Kidney glomerular epithelial cell (primary cell): ENCODE results near the gene MEGF6.
"Not testable (repeated sequence)": the region's sequence is repeated elsewhere in the genome, so short reads cannot be mapped to it uniquely, and the experiment has no call there.

Source experiments
- DNase-seq: peaks from one replicate; lab custom pipeline; 2025; lab: John Stamatoyannopoulos, UW

The MEGF6 gene

DNA sequence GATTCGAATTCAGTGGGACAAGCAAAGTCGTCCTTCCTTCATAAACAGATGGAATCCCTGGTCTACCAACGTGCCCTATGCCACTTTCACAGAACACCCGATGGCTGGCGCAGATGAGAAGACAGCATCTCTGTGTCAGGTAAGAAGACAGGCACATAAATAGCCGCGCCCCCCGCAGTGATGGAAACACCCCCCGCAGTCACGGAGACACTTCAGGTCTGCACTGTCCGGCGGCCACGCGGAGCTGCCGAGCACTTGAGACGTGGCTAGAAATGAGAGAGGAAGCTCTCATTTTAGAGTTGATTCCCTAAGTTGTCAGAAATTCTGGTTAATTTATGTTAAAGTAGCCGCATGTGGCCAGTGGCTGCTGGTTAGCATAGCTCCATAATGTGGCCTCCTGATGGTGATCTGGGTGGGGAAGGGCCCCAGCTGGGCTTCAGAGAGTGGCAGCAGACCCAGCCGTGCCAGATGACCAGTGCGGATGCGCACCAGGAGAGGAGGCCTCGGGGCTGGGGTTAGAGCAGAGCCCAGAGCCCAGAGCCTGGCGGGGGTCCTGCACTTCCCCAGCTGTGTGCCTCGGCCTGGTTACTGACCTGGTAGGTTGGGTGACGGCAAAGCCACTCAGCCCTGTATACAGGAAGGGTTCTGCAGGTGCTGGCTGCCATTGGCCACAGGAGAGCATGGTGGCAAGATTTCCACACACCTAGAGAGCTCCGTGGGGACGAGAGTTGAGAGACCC, 16.4 kb upstream of the MEGF6 start:
- no peak for DNase-seq

DNA sequence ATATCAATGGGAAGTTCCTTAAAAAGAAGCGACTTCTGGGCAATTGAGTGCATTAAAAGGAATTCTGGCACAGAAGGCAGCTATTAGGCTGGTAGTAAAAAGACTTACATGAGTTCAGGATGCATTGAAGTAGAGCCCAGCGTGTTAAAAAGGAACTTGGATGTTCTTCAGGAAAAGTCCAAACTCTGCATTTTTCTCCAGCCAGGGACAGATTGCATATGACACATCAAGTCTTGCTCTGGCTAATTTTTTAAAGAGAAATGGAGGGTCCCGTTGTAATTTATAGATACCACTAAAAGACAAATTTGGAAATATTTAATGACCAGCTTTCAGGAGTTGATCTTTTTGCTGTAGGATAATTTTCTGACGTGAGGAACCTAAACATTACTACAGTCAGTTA, 14.7 kb upstream of the MEGF6 start:
- DNase-seq = no peak

DNA sequence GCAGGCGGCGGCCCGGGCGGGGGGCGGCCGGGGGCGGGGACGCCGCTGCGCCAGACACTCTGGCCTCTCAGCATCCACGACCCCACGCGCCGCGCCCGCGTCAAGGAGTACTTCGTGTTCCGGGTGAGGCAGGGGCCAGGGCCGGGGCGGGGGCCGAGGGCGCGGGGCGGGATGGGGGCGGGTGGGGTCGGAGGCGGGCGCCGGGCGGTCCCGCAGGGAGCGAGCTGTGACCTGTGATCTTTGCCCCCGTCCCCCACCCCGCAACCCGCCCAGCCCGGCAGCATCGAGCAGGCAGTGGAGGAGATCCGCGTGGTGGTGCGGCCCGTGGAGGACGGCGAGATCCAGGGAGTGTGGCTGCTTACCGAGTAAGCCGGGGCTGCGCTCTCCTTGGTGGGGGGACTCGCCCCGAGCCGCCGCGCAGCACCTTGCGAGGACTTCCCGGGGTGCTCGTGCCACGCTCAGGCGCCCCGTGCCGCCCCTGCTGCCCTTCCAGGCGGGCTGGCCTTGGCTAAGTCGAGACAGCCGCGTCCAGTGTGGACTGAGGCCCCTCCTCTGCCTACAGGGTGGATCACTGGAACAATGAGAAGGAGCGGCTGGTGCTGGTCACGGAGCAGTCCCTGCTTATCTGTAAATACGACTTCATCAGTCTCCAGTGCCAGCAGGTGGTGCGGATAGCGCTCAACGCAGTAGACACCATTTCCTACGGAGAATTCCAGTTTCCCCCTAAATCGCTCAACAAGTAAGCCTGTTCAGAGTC, 14.0 kb upstream of the MEGF6 start:
- DNase-seq = no peak

DNA sequence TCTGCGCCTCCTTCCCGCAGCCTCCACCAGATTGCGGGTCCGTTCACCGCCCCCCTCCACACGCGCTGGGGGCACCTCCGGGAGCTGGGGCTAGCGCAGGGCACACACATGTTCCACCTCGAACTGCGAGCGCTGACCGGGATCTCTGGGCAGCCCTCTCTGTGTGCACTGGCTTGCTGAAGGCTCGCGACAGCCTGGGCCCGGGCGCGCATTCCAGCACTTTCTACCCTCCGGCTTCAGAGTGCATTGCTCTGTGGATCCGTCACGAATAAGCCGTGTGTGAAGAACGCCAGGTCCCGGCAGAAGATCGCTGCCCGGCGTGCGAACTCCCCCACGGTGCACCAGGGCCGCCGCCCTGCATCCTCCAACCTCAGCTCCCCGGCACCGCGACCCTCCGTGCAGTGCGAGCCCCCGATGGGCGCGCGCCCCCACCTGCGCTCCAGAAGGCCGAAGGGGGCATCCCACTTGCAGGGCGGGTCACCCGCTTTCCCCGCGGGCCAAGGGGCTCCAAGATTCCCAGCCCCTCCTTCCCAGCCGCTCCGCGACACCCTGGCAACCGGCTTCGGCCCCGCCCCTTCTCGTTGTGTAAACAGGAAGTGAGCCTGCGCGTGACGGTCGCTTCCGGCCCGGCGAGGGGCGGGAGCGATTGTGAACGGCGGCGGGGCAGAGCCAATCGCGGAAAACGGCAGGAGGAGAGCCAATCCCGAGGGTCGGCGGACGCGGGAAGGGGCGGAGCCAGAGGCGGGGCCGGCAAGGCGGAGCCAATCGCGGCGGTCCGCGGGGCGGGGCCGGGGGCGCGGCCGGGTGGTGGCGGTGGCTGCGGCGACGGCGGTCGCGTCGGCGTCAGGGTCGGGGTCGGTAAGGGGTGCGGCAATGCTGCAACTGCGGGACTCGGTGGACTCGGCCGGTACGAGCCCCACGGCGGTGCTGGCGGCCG, 13.2 kb upstream of the MEGF6 start, which contains the start of gene TPRG1L:
Gene TPRG1L, plus strand, starts transcription at position 816 of the 937 bp plus-strand sequence. Its CDS starts 58 bp downstream, at position 874.
- peak; percentile 93 for DNase-seq

DNA sequence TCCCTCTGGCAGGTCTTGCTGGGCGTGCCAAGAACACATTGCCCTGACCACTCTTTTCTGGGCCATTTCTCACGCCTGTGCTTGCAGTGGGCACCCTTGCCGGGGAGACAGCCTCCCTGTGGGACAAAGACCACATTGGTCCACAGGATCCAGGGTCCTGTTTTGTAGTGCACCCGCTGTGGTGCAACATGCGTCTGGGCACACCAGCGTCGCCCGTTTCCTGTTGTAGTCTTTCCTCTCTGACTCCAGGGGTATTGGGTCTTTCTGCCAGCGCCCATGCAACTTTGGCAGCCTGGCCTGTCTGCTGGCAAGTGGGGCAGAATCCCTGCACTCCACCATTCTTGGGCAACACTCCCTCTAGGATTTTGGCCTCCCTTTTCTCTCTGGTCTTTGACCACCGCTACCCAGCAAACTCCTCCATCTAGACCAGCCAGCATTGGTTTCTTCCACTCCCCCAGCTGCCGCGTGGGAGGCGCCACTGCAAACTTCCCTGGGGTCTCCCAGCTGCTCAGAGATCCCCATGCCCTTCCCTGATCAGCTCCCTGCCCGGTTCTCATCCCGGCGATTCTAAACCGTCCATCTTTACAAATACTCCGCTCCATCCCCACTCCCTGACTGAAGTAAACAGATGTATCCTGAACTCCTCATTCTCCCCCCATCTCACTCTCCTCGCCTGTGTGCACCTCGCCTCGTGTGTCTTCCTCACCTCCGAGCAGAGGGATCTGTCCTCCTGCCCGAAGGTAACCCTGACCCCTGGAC, 12.3 kb upstream of the MEGF6 start:
- DNase-seq = no peak

DNA sequence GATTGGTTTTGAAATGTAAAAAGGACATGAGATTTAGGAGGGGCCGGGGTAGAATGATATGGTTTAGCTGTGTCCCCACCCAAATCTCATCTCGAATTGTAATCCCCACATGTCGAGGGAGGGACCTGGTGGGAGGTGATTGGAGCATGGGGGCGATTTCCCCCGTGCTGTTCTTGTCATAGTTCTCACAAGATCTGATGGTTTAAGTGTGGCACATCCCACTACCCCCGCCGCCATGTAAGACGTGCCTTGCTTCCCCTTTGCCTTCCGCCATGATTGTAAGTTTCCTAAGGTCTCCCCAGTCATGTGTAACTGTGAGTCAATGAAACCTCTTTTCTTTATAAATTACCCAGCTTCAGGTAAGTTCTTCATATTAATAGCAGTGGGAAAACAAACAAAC, 10.8 kb upstream of the MEGF6 start:
- DNase-seq = not testable (repeated sequence)

DNA sequence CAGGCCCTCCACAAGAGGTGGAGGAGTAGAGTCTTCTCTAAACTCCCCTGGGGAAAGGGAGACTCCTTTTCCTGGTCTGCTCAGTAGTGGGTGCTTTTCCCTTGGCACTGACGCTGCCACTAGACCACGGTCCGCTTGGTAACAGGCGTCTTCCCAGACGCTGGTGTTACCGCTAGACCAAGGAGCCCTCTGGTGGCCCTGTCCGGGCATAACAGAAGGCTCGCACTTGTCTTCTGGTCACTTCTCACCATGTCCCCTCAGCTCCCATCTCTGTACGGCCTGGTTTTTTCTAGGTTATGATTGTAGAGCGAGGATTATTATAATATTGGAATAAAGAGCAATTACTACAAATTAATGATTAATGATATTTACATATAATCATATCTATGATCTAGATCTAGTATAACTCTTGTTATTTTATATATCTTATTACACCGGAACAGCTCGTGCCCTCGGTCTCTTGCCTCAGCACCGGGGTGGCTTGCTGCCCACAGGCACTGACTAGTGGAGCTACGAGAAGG, 9.9 kb upstream of the MEGF6 start:
- peak; percentile 30 for DNase-seq

DNA sequence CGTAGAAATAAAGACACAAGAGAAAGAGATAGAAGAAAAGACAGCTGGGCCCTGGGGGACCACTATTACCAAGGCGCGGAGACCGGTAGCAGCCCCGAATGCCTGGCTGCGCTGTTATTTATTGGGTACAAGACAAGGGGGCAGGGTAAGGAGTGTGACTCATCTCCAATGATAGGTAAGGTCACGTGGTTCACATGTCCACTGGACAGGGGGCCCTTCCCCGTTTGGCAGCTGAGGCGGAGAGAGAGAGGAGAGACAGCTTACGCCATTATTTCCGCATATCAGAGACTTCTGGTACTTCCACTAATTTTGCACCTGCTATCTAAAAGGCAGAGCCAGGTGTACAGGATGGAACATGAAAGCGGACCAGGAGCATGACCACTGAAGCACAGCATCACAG, 9.4 kb upstream of the MEGF6 start:
- DNase-seq = no peak

DNA sequence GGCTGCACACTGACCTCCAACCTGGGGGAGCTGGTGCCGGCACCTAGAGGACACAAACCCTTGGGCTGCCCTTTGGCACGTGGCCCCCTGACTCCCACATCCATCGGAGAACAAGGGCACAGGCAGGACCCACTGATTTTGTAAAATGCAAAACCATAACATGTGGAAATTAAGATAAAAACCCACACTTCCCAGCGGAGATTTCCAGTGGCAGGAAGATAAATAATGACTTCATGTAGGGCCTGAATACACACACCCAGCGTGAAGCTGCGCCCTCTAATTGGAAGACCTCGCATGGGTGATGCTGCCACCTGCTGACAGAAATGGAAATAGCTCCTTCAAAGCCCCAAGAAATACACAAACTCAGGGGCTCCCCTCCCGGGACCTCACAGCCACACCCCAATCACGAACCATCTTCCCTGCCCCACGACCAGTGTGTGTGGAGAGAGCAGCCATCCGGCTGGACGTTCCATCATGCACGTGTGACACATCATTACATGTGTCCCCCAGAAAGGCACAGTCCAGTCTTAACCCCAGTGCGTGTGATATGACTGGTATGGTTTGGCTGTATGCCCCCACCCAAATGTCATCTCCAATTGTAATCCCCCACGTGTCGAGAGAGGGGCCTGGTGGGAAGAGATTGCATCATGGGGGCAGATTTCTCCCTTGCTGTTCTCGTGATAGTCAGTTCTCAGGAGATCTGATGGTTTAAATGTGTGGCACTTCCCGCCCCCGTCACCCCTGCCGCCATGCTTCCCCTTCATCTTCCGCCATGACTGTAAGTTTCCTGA, 7.8 kb upstream of the MEGF6 start:
- peak; percentile 54 for DNase-seq

DNA sequence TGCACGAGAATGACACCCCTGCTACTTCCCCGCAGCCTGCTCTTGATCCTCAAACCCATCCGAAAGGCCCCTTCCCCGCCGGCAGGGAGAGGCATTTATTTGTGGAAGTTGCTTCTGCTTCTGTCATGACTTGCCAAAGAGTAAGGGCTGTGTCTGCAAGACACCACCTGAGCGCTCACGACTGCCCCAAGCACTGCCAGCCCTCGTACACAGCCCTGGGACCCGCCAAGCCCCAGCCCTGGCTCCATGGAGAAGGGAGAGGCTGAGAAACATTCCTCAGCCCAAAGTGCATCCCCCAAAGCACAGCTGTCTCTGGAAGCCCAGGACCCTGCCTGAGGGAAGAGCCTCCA, 7.2 kb upstream of the MEGF6 start:
- DNase-seq = no peak

DNA sequence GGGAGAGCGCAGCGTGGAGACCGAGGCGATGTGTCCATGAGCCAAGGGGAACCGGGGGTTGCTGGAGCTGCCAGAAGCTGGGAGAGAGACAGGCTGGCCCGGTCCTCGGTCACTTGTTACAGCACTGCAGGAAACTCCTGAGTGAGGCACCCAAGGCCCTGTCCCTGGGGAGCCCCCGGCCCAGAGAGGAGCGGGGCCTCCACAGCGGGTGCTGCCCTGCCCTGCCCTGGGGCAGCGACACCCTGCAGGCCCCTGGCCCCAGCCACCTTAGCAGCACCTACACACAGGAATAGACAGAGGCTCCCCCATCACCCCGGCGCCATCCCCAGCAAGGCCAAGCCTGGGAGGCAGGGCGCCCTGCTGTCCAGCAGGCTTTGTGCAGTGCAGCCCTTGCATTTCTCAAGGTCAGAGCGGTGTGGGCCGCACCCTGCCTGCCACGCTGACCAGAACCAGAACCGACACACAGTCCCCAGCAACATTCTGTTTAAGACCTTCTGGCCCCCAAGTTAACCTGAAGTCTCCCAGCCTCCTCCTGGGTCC, 6.6 kb upstream of the MEGF6 start:
- DNase-seq = no peak

DNA sequence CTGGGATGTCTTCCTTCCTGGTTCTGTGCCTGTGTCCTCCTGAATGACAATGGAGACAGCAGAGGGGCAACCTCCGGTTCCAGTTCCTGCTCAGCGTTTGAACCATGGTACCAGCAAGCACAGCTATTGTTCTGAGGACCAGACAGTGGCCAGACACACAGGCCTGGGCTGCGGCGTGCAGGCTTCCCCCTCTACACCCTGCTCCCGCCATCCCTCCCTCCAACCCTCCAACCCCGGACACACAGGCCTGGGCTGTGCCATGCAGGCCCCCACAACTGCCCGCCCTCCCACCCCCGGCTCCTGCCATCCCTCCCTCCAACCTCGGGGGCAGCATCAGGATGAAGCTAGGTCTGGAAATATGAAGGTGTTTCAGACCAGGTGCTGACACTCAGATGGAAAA, 5.6 kb upstream of the MEGF6 start:
- no peak for DNase-seq

DNA sequence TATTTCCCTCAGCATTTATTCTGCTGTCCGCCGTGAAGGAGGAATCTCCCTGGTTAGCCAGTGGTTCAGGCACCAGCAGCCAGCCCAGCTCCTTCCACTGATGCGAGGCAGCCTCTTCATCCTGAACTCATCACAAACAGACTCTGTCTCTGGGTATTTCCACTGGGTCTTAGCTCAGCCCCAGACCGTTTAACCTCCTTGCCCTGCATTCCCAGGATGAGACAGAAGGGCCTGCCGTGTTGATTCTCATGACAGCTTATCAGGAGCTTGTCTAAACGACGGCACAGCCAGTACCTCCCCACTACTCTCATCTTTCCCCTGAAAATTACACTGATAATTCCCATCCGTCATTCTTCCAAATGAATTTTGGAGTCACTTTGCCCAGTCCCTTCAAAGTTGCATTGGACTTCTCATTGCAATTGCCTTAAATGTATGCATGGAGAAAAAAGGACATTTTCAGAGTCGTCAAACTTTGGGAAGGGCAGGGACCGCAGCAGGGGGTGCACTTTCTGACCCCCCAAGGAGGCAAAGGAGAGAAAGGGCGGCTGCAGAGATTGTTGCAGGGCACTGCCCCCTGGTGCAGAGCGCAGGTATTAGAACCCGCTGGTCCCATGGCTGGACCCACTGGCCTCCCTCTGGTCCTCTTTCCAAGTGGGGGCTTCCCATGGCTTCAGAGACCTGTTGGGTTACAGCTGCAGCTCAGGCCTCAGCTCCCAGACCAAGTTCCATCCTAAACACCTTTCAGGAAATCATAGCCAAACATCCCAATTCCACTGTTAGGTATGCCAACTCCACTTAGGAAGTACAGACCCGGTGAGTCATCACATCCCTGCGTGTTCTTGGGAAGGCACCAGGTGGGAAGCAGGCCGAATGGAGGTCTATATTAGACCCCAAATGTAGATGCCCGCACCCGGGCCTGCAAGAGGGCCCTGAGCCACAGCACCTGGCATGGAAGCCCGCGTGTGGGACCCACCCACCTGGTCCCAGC, 3.7 kb upstream of the MEGF6 start:
- DNase-seq = no peak

DNA sequence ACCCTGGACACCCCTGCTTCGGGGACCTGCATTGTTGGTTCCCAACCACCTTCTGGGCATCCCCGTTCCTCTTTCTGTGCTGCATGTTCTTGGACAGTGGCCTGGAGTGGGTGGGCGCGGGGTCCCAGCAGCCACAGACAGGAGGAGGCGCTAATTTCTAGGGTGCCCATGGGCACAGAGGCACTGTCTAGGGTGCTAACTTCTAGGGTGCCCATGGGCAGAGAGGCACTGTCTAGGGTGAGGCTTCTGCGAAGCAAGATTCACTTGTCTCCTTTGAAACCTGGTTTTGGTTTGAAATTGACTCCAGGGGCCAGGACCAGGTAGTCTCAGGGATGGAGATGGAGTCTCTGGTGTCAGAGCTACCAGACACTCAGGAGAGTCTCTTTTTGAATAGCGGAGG, 815 bp upstream of the MEGF6 start:
- DNase-seq = no peak

DNA sequence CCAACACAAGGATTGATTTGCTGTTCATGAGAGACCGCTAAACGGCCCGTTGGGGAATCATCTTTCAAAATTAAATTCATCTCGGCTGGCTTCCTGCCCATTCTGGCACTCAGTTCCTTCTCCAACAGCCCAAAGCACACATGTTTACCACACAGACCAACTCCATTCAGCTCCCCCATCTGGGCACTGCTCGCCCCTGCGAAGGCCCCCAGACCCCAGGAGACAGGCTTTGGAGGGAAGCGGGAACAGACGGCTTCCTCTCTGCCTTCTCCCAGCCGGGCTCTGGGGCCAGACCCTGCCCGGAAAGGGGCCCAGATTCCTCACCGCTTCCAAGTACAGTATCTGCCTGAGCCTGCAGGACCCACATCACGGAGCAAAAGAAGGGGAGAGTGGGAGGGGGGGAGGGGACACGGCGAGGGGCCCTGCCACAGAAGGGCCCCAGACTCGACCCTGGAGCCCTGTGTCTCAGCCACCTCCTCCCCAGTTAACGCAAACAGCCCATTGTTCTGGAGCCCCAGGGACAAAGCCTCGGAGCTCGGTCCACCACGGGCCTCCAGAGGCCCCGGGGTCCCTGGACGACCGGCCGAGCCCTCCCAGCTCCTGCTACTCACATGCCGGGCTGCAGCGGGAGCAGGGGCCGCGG, 660 bp downstream of the MEGF6 start:
- DNase-seq = no peak

DNA sequence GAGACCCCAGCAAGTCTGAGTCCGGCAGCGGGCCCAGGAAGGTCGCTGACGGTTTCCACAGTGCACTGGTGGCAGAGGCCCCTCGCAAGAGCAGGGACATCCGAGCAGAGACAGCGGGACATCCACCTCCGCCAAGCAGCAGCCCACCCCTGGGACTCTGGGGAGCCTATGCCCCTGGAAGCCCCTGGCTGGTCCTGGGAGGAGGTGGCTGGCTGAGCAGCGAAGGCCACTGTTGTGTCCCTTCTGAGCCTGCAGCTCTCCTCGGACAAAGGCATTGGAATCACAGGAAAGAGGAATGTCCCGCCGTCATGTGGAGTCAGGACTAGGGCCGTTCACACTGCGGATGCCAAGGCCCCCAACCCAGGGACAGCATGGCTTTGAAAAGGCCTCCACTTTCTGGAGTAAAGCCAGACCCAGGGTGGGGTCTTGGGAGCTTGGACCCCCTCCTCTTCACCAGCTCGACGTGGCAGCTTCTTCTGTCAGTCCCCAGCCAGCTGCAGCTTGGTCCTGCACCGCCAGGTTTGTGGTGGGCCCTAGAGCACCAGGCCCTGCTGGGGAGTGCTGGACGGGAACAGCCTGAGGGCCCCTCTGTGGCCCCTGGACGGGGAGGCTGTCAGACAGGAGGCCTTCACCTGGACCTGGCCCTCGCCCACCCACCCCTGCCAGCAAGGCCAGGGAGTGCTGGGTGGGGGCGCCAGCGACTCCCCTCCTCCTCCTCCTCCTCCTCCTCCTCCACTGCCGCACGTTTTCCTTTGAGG, 1.4 kb downstream of the MEGF6 start:
- no peak for DNase-seq

DNA sequence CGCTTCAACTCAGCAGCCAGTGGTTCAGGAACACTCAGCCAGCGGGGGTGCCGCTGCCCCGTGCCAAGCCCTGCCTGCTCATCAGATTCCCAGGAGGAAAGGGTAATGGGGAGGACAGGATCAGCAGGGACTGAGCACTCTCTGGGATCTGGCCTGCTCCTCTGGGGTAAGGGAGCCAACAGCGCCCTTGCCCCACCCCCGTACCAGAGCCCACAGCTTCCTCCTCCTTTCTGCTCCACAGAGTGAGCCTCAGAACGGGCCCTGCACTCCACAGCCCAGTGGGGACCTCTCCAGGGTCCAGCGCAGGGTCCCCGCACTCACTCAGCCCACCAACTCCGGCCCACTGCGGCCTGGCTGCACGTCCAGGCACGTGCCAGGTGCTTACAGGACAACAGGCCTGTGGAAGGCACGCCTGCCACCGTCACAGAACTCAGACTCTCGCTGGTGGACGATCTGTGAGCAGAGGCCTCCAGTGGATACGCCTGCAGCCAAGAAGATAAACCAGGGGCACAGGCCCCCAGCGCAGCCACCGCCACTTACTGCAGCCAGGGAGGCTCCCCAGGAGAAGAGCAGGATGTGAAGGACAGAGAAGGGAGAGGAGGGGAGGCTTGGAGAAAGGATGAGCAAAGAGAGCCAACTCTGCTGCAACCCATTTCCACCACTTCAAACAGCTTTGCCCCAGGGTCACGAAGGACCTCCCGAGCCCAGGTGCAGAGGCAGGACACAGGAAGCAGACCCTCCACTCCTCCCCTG, 2.1 kb downstream of the MEGF6 start:
- DNase-seq = no peak
